ENCODE results near the gene GPR158.

GPR158 gene

DNA sequence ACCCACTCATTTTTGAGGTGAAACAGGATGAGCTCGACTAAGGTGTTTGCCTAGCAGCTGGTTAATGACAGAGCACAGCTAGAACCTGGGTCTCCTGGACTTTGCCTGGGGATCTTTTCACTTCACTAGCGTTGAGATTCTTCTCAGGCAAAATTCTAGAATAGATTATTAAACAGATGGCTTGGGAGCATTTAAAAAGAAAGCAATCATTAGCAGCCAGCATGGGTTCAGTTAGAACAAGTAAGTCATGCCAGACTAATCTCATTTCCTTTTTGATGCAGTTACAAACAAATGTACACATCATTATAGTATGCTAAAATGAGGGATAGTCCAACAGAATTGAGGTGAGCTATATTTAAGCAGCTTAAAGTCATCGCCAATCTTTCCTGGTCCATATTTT is 467.9 kb downstream of the GPR158 start:
- H4K20me1 ChIP-seq (ENCODE audit: insufficient read depth, low read length, poor library complexity, severe bottlenecking) = no peaks in the 10 kb centered on the region
- H3K4me3 ChIP-seq (ENCODE audit: low read length, poor library complexity, severe bottlenecking) = no peak overlapping the region
- TF ChIP-seq, protein P1, sequence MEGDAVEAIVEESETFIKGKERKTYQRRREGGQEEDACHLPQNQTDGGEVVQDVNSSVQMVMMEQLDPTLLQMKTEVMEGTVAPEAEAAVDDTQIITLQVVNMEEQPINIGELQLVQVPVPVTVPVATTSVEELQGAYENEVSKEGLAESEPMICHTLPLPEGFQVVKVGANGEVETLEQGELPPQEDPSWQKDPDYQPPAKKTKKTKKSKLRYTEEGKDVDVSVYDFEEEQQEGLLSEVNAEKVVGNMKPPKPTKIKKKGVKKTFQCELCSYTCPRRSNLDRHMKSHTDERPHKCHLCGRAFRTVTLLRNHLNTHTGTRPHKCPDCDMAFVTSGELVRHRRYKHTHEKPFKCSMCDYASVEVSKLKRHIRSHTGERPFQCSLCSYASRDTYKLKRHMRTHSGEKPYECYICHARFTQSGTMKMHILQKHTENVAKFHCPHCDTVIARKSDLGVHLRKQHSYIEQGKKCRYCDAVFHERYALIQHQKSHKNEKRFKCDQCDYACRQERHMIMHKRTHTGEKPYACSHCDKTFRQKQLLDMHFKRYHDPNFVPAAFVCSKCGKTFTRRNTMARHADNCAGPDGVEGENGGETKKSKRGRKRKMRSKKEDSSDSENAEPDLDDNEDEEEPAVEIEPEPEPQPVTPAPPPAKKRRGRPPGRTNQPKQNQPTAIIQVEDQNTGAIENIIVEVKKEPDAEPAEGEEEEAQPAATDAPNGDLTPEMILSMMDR (conservative IDR thresholded peaks at IDR 0.05; ENCODE audit: low read length) = no peak
- no peak for TF ChIP-seq EZH2phosphoT487 (IDR thresholded peaks at IDR 0.05; ENCODE audit: borderline replicate concordance)
- H3K4me2 ChIP-seq (ENCODE audit: low read depth, low read length, poor library complexity, severe bottlenecking) = no peak overlapping the region
- no peak overlapping the region for H3K9ac ChIP-seq (ENCODE audit: low read depth, low read length, poor library complexity, severe bottlenecking)
- no peaks in the 10 kb centered on the region for H3K36me3 ChIP-seq (ENCODE audit: insufficient read depth, low read length)
- no peaks in the 10 kb centered on the region for H3F3A ChIP-seq (ENCODE audit: low read depth)
- H2AFZ ChIP-seq (ENCODE audit: low read length) = no peak overlapping the region
- no peaks in the 10 kb centered on the region for H3K4me1 ChIP-seq (ENCODE audit: insufficient read depth, low read length, poor library complexity, severe bottlenecking)
- no peaks in the 10 kb centered on the region for H3K27me3 ChIP-seq (ENCODE audit: insufficient read depth, low read length, poor library complexity, severe bottlenecking)
- no peaks in the 10 kb centered on the region for H3K9me2 ChIP-seq (replicated peaks; ENCODE audit: low read depth, low read length)
- no peaks in the 10 kb centered on the region for H3K9me3 ChIP-seq (ENCODE audit: insufficient read depth, low read depth, low read length)
- H3K79me2 ChIP-seq (ENCODE audit: insufficient read depth, low read length) = no peaks in the 10 kb centered on the region

- Histone ChIP-seq H3K36me3 (ENCODE audit: insufficient read depth, low read length) (no peaks in the 10 kb centered on the region), H4K20me1 (ENCODE audit: insufficient read depth, low read length, poor library complexity, severe bottlenecking) (no peaks in the 10 kb centered on the region), H3K4me2 (ENCODE audit: low read depth, low read length, poor library complexity, severe bottlenecking) (no peak overlapping the region), H2AFZ (ENCODE audit: low read length) (no peak overlapping the region), H3K79me2 (ENCODE audit: insufficient read depth, low read length) (no peaks in the 10 kb centered on the region), H3K27me3 (ENCODE audit: insufficient read depth, low read length, poor library complexity, severe bottlenecking) (no peaks in the 10 kb centered on the region), H3K9ac (ENCODE audit: low read depth, low read length, poor library complexity, severe bottlenecking) (no peak overlapping the region), H3K9me3 (ENCODE audit: insufficient read depth, low read depth, low read length) (no peaks in the 10 kb centered on the region), H3K4me3 (ENCODE audit: low read length, poor library complexity, severe bottlenecking) (no peak overlapping the region), H3K4me1 (ENCODE audit: insufficient read depth, low read length, poor library complexity, severe bottlenecking) (no peaks in the 10 kb centered on the region), H3F3A (ENCODE audit: low read depth) (no peaks in the 10 kb centered on the region), H3K9me2 (replicated peaks; ENCODE audit: low read depth, low read length) (no peaks in the 10 kb centered on the region)
- TF ChIP-seq, protein P1 (conservative IDR thresholded peaks at IDR 0.05; ENCODE audit: low read length) = no peak
- TF ChIP-seq EZH2phosphoT487 (IDR thresholded peaks at IDR 0.05; ENCODE audit: borderline replicate concordance) = no peak
These were observed 471.6 kb downstream of the GPR158 start for GRCh38 chr10:25646371-25646770.

- H4K20me1 ChIP-seq (ENCODE audit: insufficient read depth, low read length, poor library complexity, severe bottlenecking) = no peaks in the 10 kb centered on the region
- H3K79me2 ChIP-seq (ENCODE audit: insufficient read depth, low read length) = no peaks in the 10 kb centered on the region
- no peaks in the 10 kb centered on the region for H3K4me1 ChIP-seq (ENCODE audit: insufficient read depth, low read length, poor library complexity, severe bottlenecking)
- H2AFZ ChIP-seq (ENCODE audit: low read length) = no peak overlapping the region
- no peak overlapping the region for H3K4me2 ChIP-seq (ENCODE audit: low read depth, low read length, poor library complexity, severe bottlenecking)
- H3K9me2 ChIP-seq (replicated peaks; ENCODE audit: low read depth, low read length) = no peaks in the 10 kb centered on the region
- no peaks in the 10 kb centered on the region for H3F3A ChIP-seq (ENCODE audit: low read depth)
- no peak overlapping the region for H3K4me3 ChIP-seq (ENCODE audit: low read length, poor library complexity, severe bottlenecking)
- no peak overlapping the region for H3K9ac ChIP-seq (ENCODE audit: low read depth, low read length, poor library complexity, severe bottlenecking)
- H3K36me3 ChIP-seq (ENCODE audit: insufficient read depth, low read length) = no peaks in the 10 kb centered on the region
- TF ChIP-seq, protein P1 (conservative IDR thresholded peaks at IDR 0.05; ENCODE audit: low read length) = no peak
- no peak for TF ChIP-seq EZH2phosphoT487 (IDR thresholded peaks at IDR 0.05; ENCODE audit: borderline replicate concordance)
- no peaks in the 10 kb centered on the region for H3K9me3 ChIP-seq (ENCODE audit: insufficient read depth, low read depth, low read length)
- no peaks in the 10 kb centered on the region for H3K27me3 ChIP-seq (ENCODE audit: insufficient read depth, low read length, poor library complexity, severe bottlenecking)
These were observed 476.7 kb downstream of the GPR158 start for GRCh38 chr10:25651534-25651933.
